HEK293 (cell line): ENCODE data around the gene PTPRA.

Source experiments
- KLF1 ChIP-seq: fragments of 450-650 bp; formaldehyde crosslinking; IDR thresholded peaks from 2 replicates; pipeline ENCODE4 v1.5.1; 2016; ENCODE audit warnings: missing biosample characterization, missing genetic modification characterization
- KLF7 ChIP-seq: fragments of 450-650 bp; formaldehyde crosslinking; IDR thresholded peaks from 2 replicates; pipeline ENCODE4 v1.5.1; 2016; ENCODE audit warnings: missing biosample characterization, missing genetic modification characterization, borderline replicate concordance
- KLF9 ChIP-seq: fragments of 450-650 bp; formaldehyde crosslinking; IDR thresholded peaks from 2 replicates; pipeline ENCODE4 v1.5.1; 2016; ENCODE audit warnings: missing biosample characterization, missing genetic modification characterization, low read depth
- PATZ1 ChIP-seq: fragments of 450-650 bp; formaldehyde crosslinking; IDR thresholded peaks from 2 replicates; pipeline ENCODE4 v1.5.1; 2016; ENCODE audit warnings: missing biosample characterization, missing genetic modification characterization
- PBX3 ChIP-seq: sonication (generic); formaldehyde crosslinking; IDR thresholded peaks from 2 replicates; pipeline ENCODE4 v1.8.1; 2022; ENCODE audit warnings: mild to moderate bottlenecking, moderate library complexity, missing genetic modification reagents
- SCRT2 ChIP-seq: fragments of 450-650 bp; formaldehyde crosslinking; IDR thresholded peaks from 2 replicates; pipeline ENCODE4 v1.5.1; 2016; ENCODE audit warnings: missing biosample characterization, missing genetic modification characterization
- YY1 ChIP-seq: fragments of 450-650 bp; formaldehyde crosslinking; IDR thresholded peaks from 2 replicates; pipeline ENCODE4 v1.5.1; 2018; ENCODE audit warnings: missing biosample characterization, missing genetic modification characterization
- ZBTB10 ChIP-seq: fragments of 450-650 bp; formaldehyde crosslinking; IDR thresholded peaks from 2 replicates; pipeline ENCODE4 v1.5.1; 2016; ENCODE audit warnings: missing biosample characterization, missing genetic modification characterization
- ZBTB11 ChIP-seq: fragments of 450-650 bp; formaldehyde crosslinking; conservative IDR thresholded peaks from 2 replicates; pipeline ENCODE4 v1.5.1; 2016; ENCODE audit warnings: low read depth, missing biosample characterization, missing genetic modification characterization
- ZBTB17 ChIP-seq: fragments of 450-650 bp; formaldehyde crosslinking; IDR thresholded peaks from 2 replicates; pipeline ENCODE4 v1.5.1; 2016; ENCODE audit warnings: missing biosample characterization, missing genetic modification characterization
- ZBTB20 ChIP-seq: fragments of 450-650 bp; formaldehyde crosslinking; IDR thresholded peaks from 2 replicates; pipeline ENCODE4 v1.5.1; 2016; ENCODE audit warnings: missing biosample characterization, missing genetic modification characterization
- ZFP69B ChIP-seq: fragments of 450-650 bp; formaldehyde crosslinking; IDR thresholded peaks from 2 replicates; pipeline ENCODE4 v1.5.1; 2016; ENCODE audit warnings: missing biosample characterization, missing genetic modification characterization
- ZNF133 ChIP-seq: fragments of 450-650 bp; formaldehyde crosslinking; IDR thresholded peaks from 2 replicates; pipeline ENCODE4 v1.5.1; 2016; ENCODE audit warnings: missing biosample characterization, missing genetic modification characterization
- ZNF140 ChIP-seq: fragments of 450-650 bp; formaldehyde crosslinking; IDR thresholded peaks from 2 replicates; pipeline ENCODE4 v1.5.1; 2016; ENCODE audit warnings: missing biosample characterization, missing genetic modification characterization
- ZNF2 ChIP-seq: fragments of 450-650 bp; formaldehyde crosslinking; IDR thresholded peaks from 2 replicates; pipeline ENCODE4 v1.5.1; 2016; ENCODE audit warnings: missing biosample characterization, missing genetic modification characterization
- ZNF214 ChIP-seq: fragments of 450-650 bp; formaldehyde crosslinking; IDR thresholded peaks from 2 replicates; pipeline ENCODE4 v1.5.1; 2017; ENCODE audit warnings: missing biosample characterization, mild to moderate bottlenecking, missing genetic modification characterization, borderline replicate concordance
- ZNF292 ChIP-seq: fragments of 450-650 bp; formaldehyde crosslinking; IDR thresholded peaks from 2 replicates; pipeline ENCODE4 v1.5.1; 2016; ENCODE audit warnings: low read depth, missing biosample characterization, missing genetic modification characterization, borderline replicate concordance
- ZNF341 ChIP-seq: fragments of 450-650 bp; formaldehyde crosslinking; IDR thresholded peaks from 2 replicates; pipeline ENCODE4; 2016; ENCODE audit warnings: low read depth, missing biosample characterization, missing genetic modification characterization
- ZNF433 ChIP-seq: fragments of 450-650 bp; formaldehyde crosslinking; IDR thresholded peaks from 2 replicates; pipeline ENCODE4 v1.5.1; 2016; ENCODE audit warnings: missing biosample characterization, missing genetic modification characterization, low read depth
- ZNF473 ChIP-seq: fragments of 450-650 bp; formaldehyde crosslinking; IDR thresholded peaks from 2 replicates; pipeline ENCODE4 v1.5.1; 2017; ENCODE audit warnings: missing biosample characterization, missing genetic modification characterization
- ZNF692 ChIP-seq: fragments of 450-650 bp; formaldehyde crosslinking; IDR thresholded peaks from 2 replicates; pipeline ENCODE4 v1.5.1; 2016; ENCODE audit warnings: missing biosample characterization, missing genetic modification characterization
- ZNF785 ChIP-seq: fragments of 450-650 bp; formaldehyde crosslinking; IDR thresholded peaks from 2 replicates; pipeline ENCODE4 v1.5.1; 2016; ENCODE audit warnings: missing biosample characterization, missing genetic modification characterization
- ZSCAN16 ChIP-seq: fragments of 450-650 bp; formaldehyde crosslinking; IDR thresholded peaks from 2 replicates; pipeline ENCODE4 v1.5.1; 2016; ENCODE audit warnings: missing biosample characterization, missing genetic modification characterization
- ZSCAN5A ChIP-seq: fragments of 450-650 bp; formaldehyde crosslinking; IDR thresholded peaks from 2 replicates; pipeline ENCODE4 v1.5.1; 2016; ENCODE audit warnings: missing biosample characterization, missing genetic modification characterization
- ZXDB ChIP-seq: fragments of 450-650 bp; formaldehyde crosslinking; IDR thresholded peaks from 2 replicates; pipeline ENCODE4 v1.5.1; 2016; ENCODE audit warnings: missing biosample characterization, missing genetic modification characterization

The PTPRA gene

GRCh38 chr20:2873010-2873746, at the start of gene PTPRA (continued):
- TF ChIP-seq ZFP69B (tag by site-specific recombination) = 0 out of 2 replicates have a peak, but pooled peaks have one; percentile 12
- peak; percentile 26; the same call in 1 of the 2 replicates for TF ChIP-seq ZSCAN5A (tag by site-specific recombination)
- peak; percentile 80 for TF ChIP-seq ZXDB
- TF ChIP-seq ZBTB11 (tag by site-specific recombination) = peak; percentile 16
- TF ChIP-seq YY1 (tag by site-specific recombination) = peak; percentile 6; the same call in 1 of the 2 replicates
- peak; percentile 67 for TF ChIP-seq ZNF692 (tag by site-specific recombination)
- TF ChIP-seq ZBTB20 (tag by site-specific recombination) = peak; percentile 77
- TF ChIP-seq ZBTB10 = peak; percentile 50; the same call in 1 of the 2 replicates
- TF ChIP-seq PBX3 (CRISPR knock-in tag) = 0 out of 2 replicates have a peak, but pooled peaks have one; percentile 35
- no peak for TF ChIP-seq ZNF133
- TF ChIP-seq ZNF214 (tag by site-specific recombination) = no peak
- TF ChIP-seq ZNF292 (tag by site-specific recombination) = no peak
- TF ChIP-seq ZNF785 (tag by site-specific recombination) = no peak
- TF ChIP-seq ZNF341 = no peak
- peak; percentile 30; the same call in 1 of the 2 replicates for TF ChIP-seq KLF7 (tag by site-specific recombination)
- TF ChIP-seq ZNF2 (tag by site-specific recombination) = 0 out of 2 replicates have a peak, but pooled peaks have one; percentile 62
- no peak for TF ChIP-seq SCRT2
- no peak; the same call in 1 of the 2 replicates for TF ChIP-seq PATZ1 (tag by site-specific recombination)
- no peak for TF ChIP-seq ZNF433 (tag by site-specific recombination)
- TF ChIP-seq KLF9 (tag by site-specific recombination) = peak; percentile 21; the same call in 1 of the 2 replicates
- TF ChIP-seq ZBTB17 = peak; percentile 46
- no peak for TF ChIP-seq ZSCAN16 (tag by site-specific recombination)
- no peak for TF ChIP-seq ZNF140 (tag by site-specific recombination)
- peak; percentile 55 for TF ChIP-seq KLF1 (tag by site-specific recombination)
- TF ChIP-seq ZNF473 (tag by site-specific recombination) = no peak
